ENCODE results near the gene TYW5. TPM values are rescaled to one million over a fixed set of nuclear protein-coding genes. Genes with fewer than 3 reads are reported as not detected.
"Not testable (repeated sequence)": the region's sequence is repeated elsewhere in the genome, so short reads cannot be mapped to it uniquely, and the experiment has no call there.

Gene TYW5
- total RNA-seq, 1 donor, result 7.6 TPM

DNA sequence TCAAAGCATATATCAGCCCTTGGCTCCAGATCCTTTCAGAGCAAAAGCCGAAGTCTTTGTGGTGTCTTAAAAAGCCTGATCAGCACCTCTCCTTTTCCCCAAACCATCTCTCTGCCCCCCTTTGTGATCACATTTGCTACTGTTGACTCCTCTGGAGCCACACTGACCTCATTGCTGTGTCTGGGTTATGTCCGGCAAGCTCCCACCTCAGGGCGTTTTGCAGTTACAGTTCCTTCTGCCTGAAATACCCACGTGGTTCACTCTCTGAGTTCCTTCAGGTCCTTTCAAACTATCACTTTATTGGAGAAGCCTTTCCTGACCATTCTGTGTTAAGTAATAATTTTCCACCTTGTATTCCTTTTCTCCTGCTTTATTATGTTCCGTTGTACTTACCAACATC is 32.4 kb downstream of the TYW5 start:
- Histone ChIP-seq H3K27ac (ENCODE audit: low read depth, low read length) (no peak overlapping the region), H3K4me3 (ENCODE audit: insufficient read depth, low read length) (no peak overlapping the region), H2AFZ (ENCODE audit: low read length) (peak overlapping the region; percentile 8), H3K79me2 (ENCODE audit: insufficient read depth, low read length) (peaks cover 78% of the 10 kb centered on the region), H3K27me3 (ENCODE audit: insufficient read depth, low read length) (no peaks in the 10 kb centered on the region), H3K4me2 (ENCODE audit: insufficient read depth, low read length) (no peak overlapping the region), H3K4me1 (ENCODE audit: insufficient read depth, low read length) (peaks cover 3% of the 10 kb centered on the region), H3K9me3 (ENCODE audit: low read depth, low read length) (no peaks in the 10 kb centered on the region), H3K36me3 (ENCODE audit: insufficient read depth, low read length) (peaks cover 9% of the 10 kb centered on the region), H4K20me1 (ENCODE audit: insufficient read depth, low read length) (no peaks in the 10 kb centered on the region)
- DNase-seq (ENCODE audit: insufficient read length, low spot score, missing footprints), result no peak
- TF ChIP-seq, protein P1, sequence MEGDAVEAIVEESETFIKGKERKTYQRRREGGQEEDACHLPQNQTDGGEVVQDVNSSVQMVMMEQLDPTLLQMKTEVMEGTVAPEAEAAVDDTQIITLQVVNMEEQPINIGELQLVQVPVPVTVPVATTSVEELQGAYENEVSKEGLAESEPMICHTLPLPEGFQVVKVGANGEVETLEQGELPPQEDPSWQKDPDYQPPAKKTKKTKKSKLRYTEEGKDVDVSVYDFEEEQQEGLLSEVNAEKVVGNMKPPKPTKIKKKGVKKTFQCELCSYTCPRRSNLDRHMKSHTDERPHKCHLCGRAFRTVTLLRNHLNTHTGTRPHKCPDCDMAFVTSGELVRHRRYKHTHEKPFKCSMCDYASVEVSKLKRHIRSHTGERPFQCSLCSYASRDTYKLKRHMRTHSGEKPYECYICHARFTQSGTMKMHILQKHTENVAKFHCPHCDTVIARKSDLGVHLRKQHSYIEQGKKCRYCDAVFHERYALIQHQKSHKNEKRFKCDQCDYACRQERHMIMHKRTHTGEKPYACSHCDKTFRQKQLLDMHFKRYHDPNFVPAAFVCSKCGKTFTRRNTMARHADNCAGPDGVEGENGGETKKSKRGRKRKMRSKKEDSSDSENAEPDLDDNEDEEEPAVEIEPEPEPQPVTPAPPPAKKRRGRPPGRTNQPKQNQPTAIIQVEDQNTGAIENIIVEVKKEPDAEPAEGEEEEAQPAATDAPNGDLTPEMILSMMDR (IDR thresholded peaks at IDR 0.05; ENCODE audit: extremely low read depth, low read depth, low read length), result no peak

DNA sequence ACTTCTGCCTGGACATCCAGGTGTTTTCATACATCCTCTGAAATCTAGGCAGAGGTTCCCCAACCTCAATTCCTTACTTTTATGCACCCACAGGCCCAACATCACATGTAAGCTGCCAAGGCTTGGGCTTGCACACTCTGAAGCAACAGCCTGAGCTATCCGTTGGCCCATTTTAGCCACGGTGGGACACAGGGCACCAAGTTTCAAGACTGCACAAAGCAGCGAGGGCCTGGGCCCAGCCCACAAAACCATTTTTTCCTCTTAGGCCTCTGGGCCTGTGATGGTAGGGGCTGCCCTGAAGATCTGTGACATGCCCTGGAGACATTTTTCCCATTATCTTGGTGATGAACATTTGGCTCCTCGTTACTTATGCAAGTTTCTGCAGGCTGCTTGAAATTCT is 38.3 kb downstream of the TYW5 start:
- Histone ChIP-seq H3K4me3 (ENCODE audit: insufficient read depth, low read length) (no peak overlapping the region), H3K27ac (ENCODE audit: low read depth, low read length) (no peak overlapping the region), H3K79me2 (ENCODE audit: insufficient read depth, low read length) (peaks cover 87% of the 10 kb centered on the region), H3K4me2 (ENCODE audit: insufficient read depth, low read length) (no peak overlapping the region), H3K9me3 (ENCODE audit: low read depth, low read length) (no peaks in the 10 kb centered on the region), H2AFZ (ENCODE audit: low read length) (no peak overlapping the region), H3K36me3 (ENCODE audit: insufficient read depth, low read length) (peaks cover 6% of the 10 kb centered on the region), H3K4me1 (ENCODE audit: insufficient read depth, low read length) (peaks cover 16% of the 10 kb centered on the region), H4K20me1 (ENCODE audit: insufficient read depth, low read length) (peaks cover 11% of the 10 kb centered on the region), H3K27me3 (ENCODE audit: insufficient read depth, low read length) (no peaks in the 10 kb centered on the region)
- TF ChIP-seq, protein P1 (IDR thresholded peaks at IDR 0.05; ENCODE audit: extremely low read depth, low read depth, low read length), result no peak
- no peak for DNase-seq (ENCODE audit: insufficient read length, low spot score, missing footprints)

DNA sequence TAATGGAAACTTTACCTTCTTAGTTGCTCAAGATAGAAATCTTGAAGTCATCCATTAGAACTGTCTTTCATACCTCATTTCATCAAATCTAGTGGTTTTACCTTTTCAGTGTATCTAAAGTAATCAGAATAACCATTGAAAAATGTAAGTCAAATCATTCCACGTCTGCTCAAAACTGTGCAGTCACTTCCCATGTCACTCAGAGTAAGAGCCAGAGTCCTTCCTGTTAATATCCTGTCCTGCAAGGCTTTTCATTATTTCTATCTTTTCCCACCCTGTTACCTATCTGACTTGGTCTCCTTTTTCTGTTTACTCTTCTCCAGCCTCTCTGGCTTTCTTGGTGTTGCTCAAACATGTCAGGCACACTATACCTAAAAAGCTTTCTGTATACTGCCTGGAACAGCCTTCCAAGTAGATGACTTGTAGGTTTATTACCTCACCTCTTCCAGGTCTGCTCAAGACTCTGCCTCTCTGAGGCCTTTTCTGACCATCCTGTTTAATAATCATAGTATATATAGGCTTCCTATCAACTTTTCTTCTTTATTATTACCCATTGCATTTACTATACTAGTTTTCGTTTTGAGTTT is 40.8 kb downstream of the TYW5 start:
- Histone ChIP-seq H4K20me1 (ENCODE audit: insufficient read depth, low read length) (peaks cover 13% of the 10 kb centered on the region), H3K36me3 (ENCODE audit: insufficient read depth, low read length) (peaks cover 6% of the 10 kb centered on the region), H3K4me2 (ENCODE audit: insufficient read depth, low read length) (peak overlapping the region; percentile 29), H3K27ac (ENCODE audit: low read depth, low read length) (no peak overlapping the region), H3K4me3 (ENCODE audit: insufficient read depth, low read length) (no peak overlapping the region), H2AFZ (ENCODE audit: low read length) (peak overlapping the region; percentile 32), H3K9me3 (ENCODE audit: low read depth, low read length) (no peaks in the 10 kb centered on the region), H3K79me2 (ENCODE audit: insufficient read depth, low read length) (peaks cover 76% of the 10 kb centered on the region), H3K27me3 (ENCODE audit: insufficient read depth, low read length) (no peaks in the 10 kb centered on the region), H3K4me1 (ENCODE audit: insufficient read depth, low read length) (peaks cover 16% of the 10 kb centered on the region)
- DNase-seq (ENCODE audit: insufficient read length, low spot score, missing footprints), result no peak
- TF ChIP-seq, protein P1 (IDR thresholded peaks at IDR 0.05; ENCODE audit: extremely low read depth, low read depth, low read length), result no peak

DNA sequence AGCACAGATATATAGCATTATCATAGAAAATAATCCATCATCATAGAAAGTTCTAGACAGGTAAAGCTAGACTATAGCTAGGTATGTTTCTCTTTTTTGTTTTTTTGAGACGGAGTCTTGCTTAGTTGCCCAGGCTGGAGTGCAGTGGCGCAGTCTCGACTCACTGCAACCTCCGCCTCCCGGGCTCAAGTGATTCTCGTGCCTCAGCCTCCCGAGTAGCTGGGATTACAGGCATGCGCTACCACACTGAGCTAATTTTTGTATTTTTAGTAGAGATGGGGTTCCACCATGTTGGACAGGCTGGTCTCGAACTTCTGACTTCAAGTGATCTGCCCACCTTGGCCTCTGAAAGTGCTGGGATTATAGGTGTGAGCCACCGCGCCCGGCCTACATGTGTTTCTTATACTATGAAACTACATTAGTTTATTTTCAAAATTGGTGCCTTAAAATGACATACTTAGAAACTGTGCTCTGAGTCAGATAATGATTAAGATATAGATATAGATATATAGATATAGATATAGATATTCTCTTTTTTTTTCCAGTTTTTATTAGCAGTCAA is 42.7 kb downstream of the TYW5 start:
- H3K79me2 ChIP-seq (ENCODE audit: insufficient read depth, low read length), result peaks cover 59% of the 10 kb centered on the region
- H3K27me3 ChIP-seq (ENCODE audit: insufficient read depth, low read length); H2AFZ ChIP-seq (ENCODE audit: low read length); H3K9me3 ChIP-seq (ENCODE audit: low read depth, low read length); DNase-seq (ENCODE audit: insufficient read length, low spot score, missing footprints); H3K36me3 ChIP-seq (ENCODE audit: insufficient read depth, low read length): not testable (repeated sequence)
- H3K27ac ChIP-seq (ENCODE audit: low read depth, low read length), result peak overlapping the region; percentile 16
- peak overlapping the region; percentile 84 for H3K4me2 ChIP-seq (ENCODE audit: insufficient read depth, low read length)
- H4K20me1 ChIP-seq (ENCODE audit: insufficient read depth, low read length), result peaks cover 13% of the 10 kb centered on the region
- H3K4me1 ChIP-seq (ENCODE audit: insufficient read depth, low read length), result peaks cover 16% of the 10 kb centered on the region
- peak overlapping the region; percentile 79 for H3K4me3 ChIP-seq (ENCODE audit: insufficient read depth, low read length)

Measured in osteoblast (primary cell).